HCT116 (cell line): ENCODE results near the gene FAM13A.
"Not testable (repeated sequence)": the region's sequence is repeated elsewhere in the genome, so short reads cannot be mapped to it uniquely, and the experiment has no call there.

ENCODE experiments used
- CTCF ChIP-seq, 3 experiments: fragments of 200-600 bp in 1 of 3; sonication (generic) in 1 of 3; IDR thresholded peaks in 2 of 3; conservative IDR thresholded peaks in 1 of 3; 2 replicates each; pipeline ENCODE4 v1.5.1; 2012 to 2017; ENCODE audit warnings: low read depth in 2 of 3, low read length in 2 of 3, antibody characterized with exemption in 1 of 3, borderline replicate concordance in 1 of 3, control low read depth in 1 of 3, mild to moderate bottlenecking in 1 of 3, mixed read lengths in 1 of 3, mixed run types in 1 of 3, moderate library complexity in 1 of 3; ENCODE audit not compliant: insufficient read depth in 1 of 3
- POLR2AphosphoS5 ChIP-seq: IDR thresholded peaks from 2 replicates; pipeline ENCODE4 v1.6.1; 2011; ENCODE audit warnings: mild to moderate bottlenecking, low read depth, low read length, moderate library complexity
- TCF7L2 ChIP-seq: IDR thresholded peaks from 2 replicates; pipeline ENCODE4 v1.7.0; 2011; ENCODE audit warnings: borderline replicate concordance, inconsistent platforms; ENCODE audit not compliant: insufficient read depth, insufficient read length; ENCODE audit errors: extremely low read depth
- YY1 ChIP-seq: IDR thresholded peaks from 2 replicates; pipeline ENCODE4 v1.6.1; 2011; ENCODE audit warnings: low read length, low read depth, moderate library complexity, mild to moderate bottlenecking; ENCODE audit not compliant: insufficient replicate concordance; ENCODE audit errors: extremely low read depth
- TF ChIP-seq, protein P1 (sequence below): IDR thresholded peaks from 2 replicates; pipeline ENCODE4 v1.6.1; 2011; ENCODE audit warnings: mild to moderate bottlenecking, low read length, moderate library complexity; ENCODE audit not compliant: insufficient replicate concordance; ENCODE audit errors: extremely low read depth

DNA sequence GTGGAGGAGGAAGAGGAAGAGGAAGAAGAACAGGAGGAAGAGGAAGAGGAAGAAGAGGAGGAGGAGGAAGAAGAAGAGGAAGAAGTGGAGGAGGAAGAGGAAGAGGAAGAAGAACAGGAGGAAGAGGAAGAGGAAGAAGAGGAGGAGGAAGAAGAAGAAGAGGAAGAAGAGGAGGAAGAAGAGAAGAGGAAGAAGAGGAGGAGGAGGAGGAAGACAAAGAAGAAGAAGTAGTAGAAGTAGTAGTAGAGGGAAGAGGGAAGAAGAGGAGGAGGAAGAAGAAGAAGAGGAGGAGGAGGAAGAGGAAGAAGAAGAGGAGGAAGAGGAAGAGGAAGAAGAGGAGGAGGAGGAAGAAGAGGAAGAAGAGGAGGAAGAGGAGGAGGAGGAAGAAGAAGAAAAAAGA lies 143.8 kb downstream of the FAM13A start:
- not testable (repeated sequence) for TF ChIP-seq CTCF (IDR thresholded peaks at IDR 0.05 in 2 of 3, conservative IDR thresholded peaks at IDR 0.05 in 1 of 3; ENCODE audit: borderline replicate concordance in 1 of 3, insufficient read depth in 1 of 3, low read depth in 2 of 3, low read length in 2 of 3); POLR2AphosphoS5; YY1; TCF7L2
- TF ChIP-seq, protein P1, sequence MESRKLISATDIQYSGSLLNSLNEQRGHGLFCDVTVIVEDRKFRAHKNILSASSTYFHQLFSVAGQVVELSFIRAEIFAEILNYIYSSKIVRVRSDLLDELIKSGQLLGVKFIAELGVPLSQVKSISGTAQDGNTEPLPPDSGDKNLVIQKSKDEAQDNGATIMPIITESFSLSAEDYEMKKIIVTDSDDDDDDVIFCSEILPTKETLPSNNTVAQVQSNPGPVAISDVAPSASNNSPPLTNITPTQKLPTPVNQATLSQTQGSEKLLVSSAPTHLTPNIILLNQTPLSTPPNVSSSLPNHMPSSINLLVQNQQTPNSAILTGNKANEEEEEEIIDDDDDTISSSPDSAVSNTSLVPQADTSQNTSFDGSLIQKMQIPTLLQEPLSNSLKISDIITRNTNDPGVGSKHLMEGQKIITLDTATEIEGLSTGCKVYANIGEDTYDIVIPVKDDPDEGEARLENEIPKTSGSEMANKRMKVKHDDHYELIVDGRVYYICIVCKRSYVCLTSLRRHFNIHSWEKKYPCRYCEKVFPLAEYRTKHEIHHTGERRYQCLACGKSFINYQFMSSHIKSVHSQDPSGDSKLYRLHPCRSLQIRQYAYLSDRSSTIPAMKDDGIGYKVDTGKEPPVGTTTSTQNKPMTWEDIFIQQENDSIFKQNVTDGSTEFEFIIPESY = not testable (repeated sequence)
